Activated CD8-positive, alpha-beta T cell treated with anti-CD3 and anti-CD28 coated beads for 36 hours (primary cell): ENCODE measurements around the gene LY86. TPM values are rescaled to one million over a fixed set of nuclear protein-coding genes. Genes with fewer than 3 reads are reported as not detected.
A peak's percentile ranks its signal among the peaks of the same experiment; 100 is the strongest.

Experiments used
- ATAC-seq: fragments of 200-7000 bp; cut with Tn5 transposase; one replicate; pipeline ENCODE4 v1.10.0; 2021; ENCODE audit warnings: mild to moderate bottlenecking, moderate library complexity
- CTCF ChIA-PET: fragments of 350-600 bp; sonication (Branson Sonifier 250); formaldehyde crosslinking; loops from one replicate; lab custom pipeline; 2021; ENCODE audit warnings: antibody characterized with exemption; lab: Charles Lee
- POLR2A ChIA-PET: fragments of 350-600 bp; sonication (Branson Sonifier 250); formaldehyde crosslinking; loops from one replicate; lab custom pipeline; 2021; ENCODE audit warnings: antibody characterized with exemption; lab: Charles Lee
- DNase-seq: peaks from one replicate; pipeline ENCODE4 v3.0.0-alpha.2; 2020
- H3K27ac Mint-ChIP-seq: one replicate; pipeline ENCODE4 v1.8.0; 2021; ENCODE audit warnings: mild to moderate bottlenecking, mixed read lengths
- H3K27me3 Mint-ChIP-seq: one replicate; pipeline ENCODE4 v1.8.0; 2021; ENCODE audit warnings: mixed read lengths
- H3K36me3 Mint-ChIP-seq: one replicate; pipeline ENCODE4 v1.8.0; 2021; ENCODE audit warnings: low read depth, mixed read lengths
- H3K4me1 Mint-ChIP-seq: one replicate; pipeline ENCODE4 v1.8.0; 2021; ENCODE audit warnings: low read depth, mixed read lengths
- H3K4me3 Mint-ChIP-seq: one replicate; pipeline ENCODE4 v1.8.0; 2021; ENCODE audit warnings: mild to moderate bottlenecking, moderate library complexity, mixed read lengths
- H3K9me3 Mint-ChIP-seq: one replicate; pipeline ENCODE4 v1.8.0; 2021; ENCODE audit warnings: mixed read lengths
- CTCF ChIP-seq: fragments of 200-600 bp; IDR thresholded peaks from one replicate; pipeline ENCODE4 v1.8.0; 2022; ENCODE audit warnings: antibody characterized with exemption, mild to moderate bottlenecking
- intact Hi-C: fragments of 100-400 bp; cut with micrococcal nuclease; formaldehyde crosslinking; loops from one replicate; pipeline ENCODE4 v1.10.0; 2022
- total RNA-seq, 2 experiments: library from RNA; stranded (reverse); gene quantifications; one replicate each; pipeline ENCODE4 v1.2.3, GENCODE V29; 2021

Gene LY86
- total RNA-seq, 2 experiments from 2014 or later: 0.32 TPM; not detected in 1

- ChIA-PET CTCF (interaction anchor here (1.1 kb wide), 1 partner anchor 32 kb away, joined by 3 read pairs; no protein-coding TSS in a partner anchor), POLR2A (no interaction called here)
- Mint-ChIP-seq H3K36me3 (peaks cover 6% of the 10 kb centered on the region), H3K4me3 (no peak overlapping the region), H3K27me3 (no peaks in the 10 kb centered on the region), H3K4me1 (peaks cover 18% of the 10 kb centered on the region), H3K9me3 (peaks cover 19% of the 10 kb centered on the region), H3K27ac (no peak overlapping the region)
- DNase-seq (no peak), ATAC-seq (no peak)
- intact Hi-C loops: no loop called here
- no peak for TF ChIP-seq CTCF
These were observed 9.2 kb upstream of the LY86 start for GRCh38 chr6:6579281-6579680.

- H3K27ac Mint-ChIP-seq: peak overlapping the region; percentile 50
- ATAC-seq: no peak
- POLR2A ChIA-PET: interaction anchor here (1.1 kb wide), 1 partner anchor 9 kb away, joined by 4 read pairs; no protein-coding TSS in a partner anchor
- no peak for DNase-seq
- CTCF ChIA-PET: interaction anchor here (1.1 kb wide), 2 partner anchors 28 to 33 kb away, joined by 3 read pairs; no protein-coding TSS in a partner anchor
- no peaks in the 10 kb centered on the region for H3K27me3 Mint-ChIP-seq
- H3K4me1 Mint-ChIP-seq: peaks cover 27% of the 10 kb centered on the region
- H3K9me3 Mint-ChIP-seq: peaks cover 15% of the 10 kb centered on the region
- intact Hi-C loops: no loop called here
- no peak for TF ChIP-seq CTCF
- no peak overlapping the region for H3K4me3 Mint-ChIP-seq
- H3K36me3 Mint-ChIP-seq: peaks cover 5% of the 10 kb centered on the region
These were observed 8.2 kb upstream of the LY86 start for GRCh38 chr6:6580225-6580856.

GRCh38 chr6:6581054-6581453 is 7.5 kb upstream of the LY86 start:
- CTCF ChIA-PET: interaction anchor here (0.9 to 1.1 kb wide), 2 partner anchors 27 to 34 kb away, joined by 3 read pairs; no protein-coding TSS in a partner anchor

GRCh38 chr6:6582131-6582530 is 6.4 kb upstream of the LY86 start:
- Mint-ChIP-seq H3K27me3 (no peaks in the 10 kb centered on the region), H3K27ac (no peak overlapping the region), H3K9me3 (peaks cover 12% of the 10 kb centered on the region), H3K4me1 (peaks cover 27% of the 10 kb centered on the region), H3K36me3 (peaks cover 5% of the 10 kb centered on the region), H3K4me3 (no peak overlapping the region)
- ATAC-seq (no peak), DNase-seq (no peak)
- no peak for TF ChIP-seq CTCF
- intact Hi-C loops: no loop called here
- ChIA-PET POLR2A (no interaction called here), CTCF (no interaction called here)

More at GRCh38 chr6:6581054-6581453, 7.5 kb upstream of the LY86 start:
- POLR2A ChIA-PET: interaction anchor here (1.1 kb wide), 1 partner anchor 8 kb away, joined by 4 read pairs; no protein-coding TSS in a partner anchor
- Mint-ChIP-seq H3K36me3 (peaks cover 5% of the 10 kb centered on the region), H3K4me3 (no peak overlapping the region), H3K27ac (no peak overlapping the region), H3K27me3 (no peaks in the 10 kb centered on the region), H3K4me1 (peaks cover 27% of the 10 kb centered on the region), H3K9me3 (peaks cover 12% of the 10 kb centered on the region)
- DNase-seq: peak; percentile 27
- peak; percentile 55 for ATAC-seq
- intact Hi-C loops: no loop called here
- no peak for TF ChIP-seq CTCF

GRCh38 chr6:6583836-6584235 is 4.7 kb upstream of the LY86 start:
- no peak for TF ChIP-seq CTCF
- peak; percentile 54 for DNase-seq
- CTCF ChIA-PET: no interaction called here
- Mint-ChIP-seq H3K27me3 (no peaks in the 10 kb centered on the region), H3K27ac (peak overlapping the region; percentile 5), H3K4me3 (no peak overlapping the region), H3K4me1 (peaks cover 34% of the 10 kb centered on the region), H3K9me3 (peaks cover 12% of the 10 kb centered on the region), H3K36me3 (peaks cover 5% of the 10 kb centered on the region)
- POLR2A ChIA-PET: no interaction called here
- intact Hi-C loops: no loop called here
- ATAC-seq: peak; percentile 32
